ENCODE measurements around the gene RINT1. TPM values are rescaled to one million over a fixed set of nuclear protein-coding genes. Genes with fewer than 3 reads are reported as not detected.

Gene RINT1
- polyA plus RNA-seq, 1 of the 3 experiments (the other 2 are of a cell fraction): 13.1 TPM

DNA sequence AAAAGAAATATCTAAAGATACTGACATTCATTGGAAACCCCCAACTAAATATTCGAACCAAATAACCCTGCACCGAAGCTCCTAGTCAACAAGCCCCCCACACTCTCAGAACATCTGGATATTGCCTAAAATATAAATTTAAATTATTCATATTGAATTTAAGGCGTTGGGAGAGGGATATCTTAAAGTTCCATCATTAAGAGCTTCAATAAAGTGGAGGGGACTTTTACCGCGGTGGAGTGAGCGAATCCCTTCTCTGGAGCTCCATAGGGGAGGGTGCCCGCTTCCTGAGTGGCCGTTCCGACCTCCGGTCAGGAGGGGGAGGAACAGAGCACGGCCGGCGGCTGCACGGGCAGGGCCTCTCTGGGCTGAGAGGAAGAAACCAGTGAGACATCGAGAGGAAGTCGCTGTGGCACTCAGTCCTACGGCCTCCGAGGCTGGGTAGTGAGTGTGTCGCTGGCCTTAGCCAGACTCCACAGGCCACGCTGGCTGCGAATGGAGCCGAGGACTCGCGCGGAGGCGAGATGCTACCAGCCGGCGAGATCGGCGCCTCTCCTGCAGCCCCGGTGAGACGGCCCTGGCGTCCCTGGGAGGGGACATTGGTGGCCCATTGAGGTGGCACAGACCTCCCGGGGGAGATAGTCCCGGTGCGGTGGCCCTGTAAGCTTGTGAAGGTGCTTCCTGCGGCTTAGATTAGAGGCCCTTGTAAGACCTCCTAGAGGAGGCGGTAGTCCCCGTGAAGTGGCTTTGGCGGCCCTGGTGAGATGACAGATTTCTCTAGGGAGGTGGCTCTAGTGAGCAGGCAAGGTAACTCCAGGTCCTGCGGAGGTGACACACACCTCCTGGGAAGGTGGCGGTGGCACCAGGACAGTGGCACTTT is at the start of gene RINT1 (continued):
- TF ChIP-seq EP300 (IDR thresholded peaks at IDR 0.05; ENCODE audit: borderline replicate concordance in 1 of 2, low read depth in 1 of 2, low read length in 1 of 2) (peak in 1 of 2 experiments; percentile 50; a peak in 1 of 4 replicates), RCOR1 (IDR thresholded peaks at IDR 0.05; ENCODE audit: low read length) (0 out of 2 replicates have a peak, but pooled peaks have one; percentile 67), GATA2 (CRISPR knock-in tag; IDR thresholded peaks at IDR 0.05) (peak; percentile 22; the same call in 1 of the 2 replicates), SIN3A (IDR thresholded peaks at IDR 0.05; ENCODE audit: borderline replicate concordance, low read depth, low read length) (peak; percentile 94; the same call in 1 of the 2 replicates), RAD21 (IDR thresholded peaks at IDR 0.05; ENCODE audit: low read length) (peak; percentile 35), MEF2A (IDR thresholded peaks at IDR 0.05; ENCODE audit: borderline replicate concordance, low read depth) (no peak), EZH2phosphoT487 (IDR thresholded peaks at IDR 0.05; ENCODE audit: borderline replicate concordance, low read depth) (no peak), FOXM1 (IDR thresholded peaks at IDR 0.05; ENCODE audit: low read depth) (0 out of 2 replicates have a peak, but pooled peaks have one; percentile 22), TCF12 (IDR thresholded peaks at IDR 0.05) (peak; percentile 56; the same call in 1 of the 2 replicates), FOXJ3 (CRISPR knock-in tag; IDR thresholded peaks at IDR 0.05) (no peak)
- TF ChIP-seq, protein P1, sequence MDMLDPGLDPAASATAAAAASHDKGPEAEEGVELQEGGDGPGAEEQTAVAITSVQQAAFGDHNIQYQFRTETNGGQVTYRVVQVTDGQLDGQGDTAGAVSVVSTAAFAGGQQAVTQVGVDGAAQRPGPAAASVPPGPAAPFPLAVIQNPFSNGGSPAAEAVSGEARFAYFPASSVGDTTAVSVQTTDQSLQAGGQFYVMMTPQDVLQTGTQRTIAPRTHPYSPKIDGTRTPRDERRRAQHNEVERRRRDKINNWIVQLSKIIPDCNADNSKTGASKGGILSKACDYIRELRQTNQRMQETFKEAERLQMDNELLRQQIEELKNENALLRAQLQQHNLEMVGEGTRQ (IDR thresholded peaks at IDR 0.05; ENCODE audit: borderline replicate concordance, low read depth, low read length): no peak; the same call in 1 of the 2 replicates
- TF ChIP-seq, protein P2, sequence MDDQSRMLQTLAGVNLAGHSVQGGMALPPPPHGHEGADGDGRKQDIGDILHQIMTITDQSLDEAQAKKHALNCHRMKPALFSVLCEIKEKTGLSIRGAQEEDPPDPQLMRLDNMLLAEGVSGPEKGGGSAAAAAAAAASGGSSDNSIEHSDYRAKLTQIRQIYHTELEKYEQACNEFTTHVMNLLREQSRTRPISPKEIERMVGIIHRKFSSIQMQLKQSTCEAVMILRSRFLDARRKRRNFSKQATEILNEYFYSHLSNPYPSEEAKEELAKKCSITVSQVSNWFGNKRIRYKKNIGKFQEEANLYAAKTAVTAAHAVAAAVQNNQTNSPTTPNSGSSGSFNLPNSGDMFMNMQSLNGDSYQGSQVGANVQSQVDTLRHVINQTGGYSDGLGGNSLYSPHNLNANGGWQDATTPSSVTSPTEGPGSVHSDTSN (IDR thresholded peaks at IDR 0.05): no peak

DNA sequence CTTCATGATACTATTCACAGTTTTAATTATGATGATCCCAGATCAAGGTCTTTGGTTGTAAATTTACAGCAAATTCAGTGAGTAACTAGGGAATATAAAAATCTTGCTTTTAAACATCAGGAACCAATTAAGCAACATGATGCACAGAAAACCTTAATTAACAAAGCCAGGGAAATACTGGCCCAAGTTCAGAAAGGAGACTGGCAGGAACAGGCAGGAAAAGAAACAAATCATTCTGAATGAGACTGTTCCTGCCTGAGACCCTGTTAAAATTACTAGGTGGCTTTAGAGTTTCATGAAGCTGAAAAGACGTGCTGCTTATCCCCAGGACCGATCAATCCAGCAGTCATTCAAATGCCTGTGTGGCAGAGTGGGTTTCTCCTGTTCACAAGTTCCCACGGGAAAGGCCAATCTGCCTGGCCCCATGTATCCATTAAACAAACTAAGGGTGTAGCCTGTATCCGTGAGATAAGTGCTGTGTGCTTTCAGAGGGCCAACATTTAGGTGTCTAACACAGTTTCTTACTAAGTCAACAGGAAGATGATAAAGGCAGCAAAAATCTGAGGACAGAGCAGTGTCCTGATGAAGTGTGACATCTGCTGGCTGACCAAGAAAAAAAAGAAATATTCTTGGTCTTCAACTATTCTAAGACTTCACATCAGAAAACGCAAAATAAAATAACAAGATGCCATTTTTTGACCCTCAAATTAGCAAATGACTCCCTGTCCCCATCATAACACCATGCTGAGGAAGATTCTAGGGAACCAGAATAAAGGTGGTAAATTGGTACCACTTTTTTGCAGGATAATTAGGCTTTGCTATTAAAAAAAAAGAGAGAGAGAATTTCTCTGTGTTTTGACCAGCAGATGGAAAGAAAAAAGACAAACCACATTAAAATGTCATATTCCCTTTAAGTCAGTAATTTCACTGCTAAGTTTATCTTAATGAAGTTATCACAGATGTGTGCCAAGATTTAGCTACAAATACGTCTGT is 44.1 kb upstream of the RINT1 start:
- peak overlapping the region; percentile 57 for H3K4me2 ChIP-seq
- H3K27ac ChIP-seq (ENCODE audit: low read depth in 2 of 2, low read length in 1 of 2): peak overlapping the region; percentile 85
- no peaks in the 10 kb centered on the region for H3K9me2 ChIP-seq
- H3K36me3 ChIP-seq (replicated peaks in 1 of 2; ENCODE audit: control insufficient read depth in 1 of 2, insufficient read depth in 2 of 2, low read length in 1 of 2): peaks cover 7 to 21% of the 10 kb centered on the region in 2 experiments
- peak; percentile 61 for DNase-seq
- H4K20me1 ChIP-seq (ENCODE audit: insufficient read depth): no peaks in the 10 kb centered on the region
- CTCF ChIA-PET: interaction anchor here (0.6 to 2.9 kb wide), 14 partner anchors 10 to 509 kb away, joined by 3 to 10 read pairs (median 4); partner anchors contain the start of gene RINT1
- no peaks in the 10 kb centered on the region for H3K9me3 ChIP-seq
- WGBS (ENCODE audit: low lambda C conversion rate): 28% methylated on average over 6 of the region's 6 CpGs
- H3K27me3 ChIP-seq (ENCODE audit: insufficient read depth): no peaks in the 10 kb centered on the region
- H2AFZ ChIP-seq (ENCODE audit: low read depth): peak overlapping the region; percentile 66
- H3K4me1 ChIP-seq (ENCODE audit: control insufficient read depth in 1 of 2, insufficient read depth in 2 of 2, low read depth in 1 of 2, low read length in 1 of 2): peaks cover 12% of the 10 kb centered on the region in 2 experiments
- H3K4me3 ChIP-seq (ENCODE audit: low read depth in 2 of 2, low read length in 1 of 2): peak overlapping the region in 1 of 2 experiments; percentile 0; a peak in 1 of 4 replicates
- peak overlapping the region; percentile 43; the same call in 1 of the 2 replicates for H3K9ac ChIP-seq
- H3F3A ChIP-seq (replicated peaks; ENCODE audit: insufficient read depth): peaks cover 8% of the 10 kb centered on the region
- H3K79me2 ChIP-seq (ENCODE audit: insufficient read depth): no peaks in the 10 kb centered on the region
- POLR2A ChIA-PET: no interaction called here
- TF ChIP-seq YY1 (IDR thresholded peaks at IDR 0.05; ENCODE audit: low read depth): no peak
- TF ChIP-seq, protein P3, sequence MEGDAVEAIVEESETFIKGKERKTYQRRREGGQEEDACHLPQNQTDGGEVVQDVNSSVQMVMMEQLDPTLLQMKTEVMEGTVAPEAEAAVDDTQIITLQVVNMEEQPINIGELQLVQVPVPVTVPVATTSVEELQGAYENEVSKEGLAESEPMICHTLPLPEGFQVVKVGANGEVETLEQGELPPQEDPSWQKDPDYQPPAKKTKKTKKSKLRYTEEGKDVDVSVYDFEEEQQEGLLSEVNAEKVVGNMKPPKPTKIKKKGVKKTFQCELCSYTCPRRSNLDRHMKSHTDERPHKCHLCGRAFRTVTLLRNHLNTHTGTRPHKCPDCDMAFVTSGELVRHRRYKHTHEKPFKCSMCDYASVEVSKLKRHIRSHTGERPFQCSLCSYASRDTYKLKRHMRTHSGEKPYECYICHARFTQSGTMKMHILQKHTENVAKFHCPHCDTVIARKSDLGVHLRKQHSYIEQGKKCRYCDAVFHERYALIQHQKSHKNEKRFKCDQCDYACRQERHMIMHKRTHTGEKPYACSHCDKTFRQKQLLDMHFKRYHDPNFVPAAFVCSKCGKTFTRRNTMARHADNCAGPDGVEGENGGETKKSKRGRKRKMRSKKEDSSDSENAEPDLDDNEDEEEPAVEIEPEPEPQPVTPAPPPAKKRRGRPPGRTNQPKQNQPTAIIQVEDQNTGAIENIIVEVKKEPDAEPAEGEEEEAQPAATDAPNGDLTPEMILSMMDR (IDR thresholded peaks at IDR 0.05): peak; percentile 75
- TF ChIP-seq CHD2 (IDR thresholded peaks at IDR 0.05; ENCODE audit: low read length, partially characterized antibody): peak; percentile 40
- peak; percentile 6; the same call in 1 of the 2 replicates for TF ChIP-seq POLR2AphosphoS5 (IDR thresholded peaks at IDR 0.05; ENCODE audit: low read depth, low read length)
- TF ChIP-seq EP300 (IDR thresholded peaks at IDR 0.05; ENCODE audit: borderline replicate concordance in 1 of 2, low read depth in 1 of 2, low read length in 1 of 2): peak in 1 of 2 experiments; percentile 32; a peak in 2 of 4 replicates
- TF ChIP-seq MXI1 (IDR thresholded peaks at IDR 0.05; ENCODE audit: low read depth, low read length): peak; percentile 42; the same call in 1 of the 2 replicates
- TF ChIP-seq RXRA (IDR thresholded peaks at IDR 0.05; ENCODE audit: borderline replicate concordance, low read depth): 0 out of 2 replicates have a peak, but pooled peaks have one; percentile 18
- no peak for TF ChIP-seq RFX5 (IDR thresholded peaks at IDR 0.05; ENCODE audit: low read length)
- no peak; the same call in 1 of the 2 replicates for TF ChIP-seq JUND (IDR thresholded peaks at IDR 0.05)
- no peak for TF ChIP-seq NRF1 (IDR thresholded peaks at IDR 0.05; ENCODE audit: low read depth, low read length)
- peak; percentile 65 for TF ChIP-seq TCF12 (IDR thresholded peaks at IDR 0.05)
- peak; percentile 55 for TF ChIP-seq SMC3 (IDR thresholded peaks at IDR 0.05; ENCODE audit: low read depth, low read length)
- TF ChIP-seq, protein P2 (IDR thresholded peaks at IDR 0.05): peak; percentile 58; the same call in 1 of the 2 replicates
- TF ChIP-seq RCOR1 (IDR thresholded peaks at IDR 0.05; ENCODE audit: low read length): peak; percentile 36; the same call in 1 of the 2 replicates
